Gastrocnemius medialis (tissue), 4 donors: ENCODE measurements around the gene VEGFC. TPM values are rescaled to one million over a fixed set of nuclear protein-coding genes. Genes with fewer than 3 reads are reported as not detected.

ENCODE experiments used
- ATAC-seq, 2 donors: fragments of 150-250 bp; one replicate each; pipeline ENCODE4 v1.9.1; 2016
- DNase-seq, 2 donors: peaks; one replicate each; pipeline ENCODE4 v3.0.0-alpha.2; 2019
- H3K27ac ChIP-seq, 4 donors: fragments of 200-600 bp; sonication (generic); 1 replicate in 1 of 4; 2 replicates in 3 of 4; pipeline ENCODE4 v1.5.1; 2016 to 2018; ENCODE audit warnings: mild to moderate bottlenecking in 2 of 4, moderate library complexity in 1 of 4
- H3K27me3 ChIP-seq, 3 donors: fragments of 200-600 bp; sonication (generic) in 2 of 3; 1 replicate in 1 of 3; 2 replicates in 2 of 3; pipeline versions ENCODE4 v1.5.1 to v1.6.0; 2016 to 2019; ENCODE audit warnings: mild to moderate bottlenecking in 1 of 3, moderate library complexity in 1 of 3
- H3K36me3 ChIP-seq, 2 donors: fragments of 200-600 bp; sonication (generic) in 1 of 2; one replicate each; pipeline ENCODE4 v1.5.1; 2017 to 2018
- H3K4me1 ChIP-seq, 2 donors: fragments of 200-600 bp; sonication (generic) in 1 of 2; one replicate each; pipeline ENCODE4 v1.5.1; 2016 to 2017; ENCODE audit warnings: mild to moderate bottlenecking in 2 of 2
- H3K4me3 ChIP-seq, 4 donors: fragments of 200-600 bp; sonication (generic) in 3 of 4; 1 replicate in 1 of 4; 2 replicates in 3 of 4; pipeline ENCODE4 v1.5.1; 2016 to 2019; ENCODE audit warnings: mild to moderate bottlenecking in 2 of 4
- H3K9me3 ChIP-seq, 3 donors: fragments of 200-600 bp; sonication (generic) in 2 of 3; 1 replicate in 1 of 3; 2 replicates in 2 of 3; pipeline ENCODE4 v1.5.1; 2016 to 2019
- CTCF ChIP-seq, 5 experiments: fragments of 450-650 bp in 3 of 5; fragments of 200-600 bp in 2 of 5; sonication (generic) in 2 of 5; IDR thresholded peaks in 4 of 5; conservative IDR thresholded peaks in 1 of 5; 1 replicate in 4 of 5; 2 replicates in 1 of 5; pipeline ENCODE4 v1.5.1; 2016 to 2019; ENCODE audit warnings: antibody characterized with exemption in 5 of 5, mild to moderate bottlenecking in 3 of 5, moderate library complexity in 3 of 5
- POLR2A ChIP-seq, 2 donors: fragments of 450-650 bp; IDR thresholded peaks; one replicate each; pipeline ENCODE4 v1.6.1; 2017; ENCODE audit warnings: antibody characterized with exemption in 2 of 2, mild to moderate bottlenecking in 2 of 2, moderate library complexity in 2 of 2
- in situ Hi-C, 4 donors: fragments of 200-750 bp; cut with MboI; loops; one replicate each; pipeline versions ENCODE4 v1.15.0 to v1.8.0; 2017; ENCODE audit warnings: low sequenced_read_pairs in 4 of 4
- intact Hi-C: fragments of 100-400 bp; cut with DNase I; formaldehyde crosslinking; loops from one replicate; pipeline ENCODE4 v1.15.1; 2023; ENCODE audit warnings: low total_unique reads
- total RNA-seq, 4 donors: library from RNA; depleted of rRNA; stranded (reverse); fragments of >200 nt; gene quantifications; one replicate each; pipeline versions ENCODE4 v1.1.0 to v1.2.3, GENCODE V29; 2016

Gene VEGFC
- total RNA-seq, 4 donors from 2014 or later: 1.1 to 2.9 (median 2.3) TPM

GRCh38 chr4:176744091-176744490 lies 48.6 kb downstream of the VEGFC start:
- H3K9me3 ChIP-seq: no peaks in the 10 kb centered on the region
- no peaks in the 10 kb centered on the region for H3K36me3 ChIP-seq
- H3K4me3 ChIP-seq: no peak overlapping the region
- H3K27me3 ChIP-seq: no peaks in the 10 kb centered on the region
- H3K4me1 ChIP-seq: no peaks in the 10 kb centered on the region
- DNase-seq (no peak), ATAC-seq (no peak)
- in situ Hi-C loops (no loop called here), intact Hi-C loops (no loop called here)
- TF ChIP-seq CTCF (IDR thresholded peaks at IDR 0.05 in 4 of 5, conservative IDR thresholded peaks at IDR 0.05 in 1 of 5) (no peak), POLR2A (IDR thresholded peaks at IDR 0.05) (no peak)
- no peak overlapping the region for H3K27ac ChIP-seq

DNA sequence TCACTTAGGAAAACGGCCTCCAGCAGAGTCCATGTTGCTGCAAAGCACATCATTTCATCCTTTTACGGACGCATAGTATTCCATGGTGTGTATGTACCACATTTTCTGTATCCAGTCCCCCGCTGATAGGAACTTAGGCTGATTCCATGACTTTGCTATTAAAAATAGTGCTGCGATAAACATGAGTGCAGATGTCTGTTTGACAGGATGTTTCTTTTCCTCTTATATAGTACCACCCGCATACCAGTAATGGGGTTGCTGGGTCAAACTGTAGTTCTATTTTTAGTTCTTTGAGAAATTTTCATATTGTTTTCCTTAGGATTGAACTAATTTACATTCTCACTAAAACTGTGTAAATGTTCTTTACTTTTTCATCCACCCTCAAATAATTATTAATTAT lies 50.5 kb downstream of the VEGFC start:
- no peak overlapping the region for H3K27ac ChIP-seq
- no peaks in the 10 kb centered on the region for H3K36me3 ChIP-seq
- no peaks in the 10 kb centered on the region for H3K27me3 ChIP-seq
- H3K9me3 ChIP-seq: no peaks in the 10 kb centered on the region
- H3K4me3 ChIP-seq: no peak overlapping the region
- DNase-seq: no peak
- TF ChIP-seq CTCF (IDR thresholded peaks at IDR 0.05 in 4 of 5, conservative IDR thresholded peaks at IDR 0.05 in 1 of 5): no peak
- TF ChIP-seq POLR2A (IDR thresholded peaks at IDR 0.05): no peak
- no peak for ATAC-seq
- H3K4me1 ChIP-seq: no peaks in the 10 kb centered on the region
- in situ Hi-C loops: no loop called here
- intact Hi-C loops: no loop called here

- no peak for ATAC-seq
- intact Hi-C loops: no loop called here
- Histone ChIP-seq H3K9me3 (no peaks in the 10 kb centered on the region), H3K27me3 (no peaks in the 10 kb centered on the region), H3K4me1 (no peaks in the 10 kb centered on the region), H3K36me3 (no peaks in the 10 kb centered on the region), H3K4me3 (no peak overlapping the region), H3K27ac (no peak overlapping the region)
- no peak for TF ChIP-seq CTCF (IDR thresholded peaks at IDR 0.05 in 4 of 5, conservative IDR thresholded peaks at IDR 0.05 in 1 of 5)
- TF ChIP-seq POLR2A (IDR thresholded peaks at IDR 0.05): no peak
- DNase-seq: no peak
- in situ Hi-C loops: no loop called here
Observed at GRCh38 chr4:176741253-176741652, 51.5 kb downstream of the VEGFC start.

GRCh38 chr4:176735300-176735699 lies 57.4 kb downstream of the VEGFC start:
- Histone ChIP-seq H3K4me1 (peaks cover 0 to 3% of the 10 kb centered on the region in 2 donors), H3K9me3 (no peaks in the 10 kb centered on the region), H3K36me3 (no peaks in the 10 kb centered on the region), H3K4me3 (no peak overlapping the region), H3K27me3 (no peaks in the 10 kb centered on the region), H3K27ac (no peak overlapping the region)
- ATAC-seq (no peak), DNase-seq (no peak)
- in situ Hi-C loops: no loop called here
- no peak for TF ChIP-seq CTCF (IDR thresholded peaks at IDR 0.05 in 4 of 5, conservative IDR thresholded peaks at IDR 0.05 in 1 of 5)
- TF ChIP-seq POLR2A (IDR thresholded peaks at IDR 0.05): no peak
- intact Hi-C loops: no loop called here

DNA sequence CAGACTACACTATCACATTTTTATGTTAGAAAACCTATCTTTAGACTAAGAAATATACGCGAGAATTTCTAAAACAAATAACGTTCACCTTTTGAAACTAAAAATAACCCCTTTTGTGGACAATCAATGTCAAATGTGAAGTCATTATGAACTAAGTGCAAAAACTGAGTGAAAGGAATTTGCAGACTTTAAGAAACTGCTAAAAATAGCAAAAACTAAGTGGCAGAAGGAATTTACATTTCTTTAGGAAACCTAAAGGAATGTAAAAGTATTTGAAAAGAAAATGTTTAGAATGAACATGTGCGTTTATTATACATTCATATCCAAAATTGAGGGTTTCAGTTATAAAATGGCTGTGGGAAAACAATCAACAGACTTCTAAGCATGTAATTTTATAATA lies 58.3 kb downstream of the VEGFC start:
- H3K9me3 ChIP-seq: no peaks in the 10 kb centered on the region
- no peak for TF ChIP-seq POLR2A (IDR thresholded peaks at IDR 0.05)
- TF ChIP-seq CTCF (IDR thresholded peaks at IDR 0.05 in 4 of 5, conservative IDR thresholded peaks at IDR 0.05 in 1 of 5): no peak
- intact Hi-C loops: no loop called here
- DNase-seq (no peak), ATAC-seq (no peak)
- H3K27me3 ChIP-seq: no peaks in the 10 kb centered on the region
- peaks cover 0 to 3% of the 10 kb centered on the region in 2 donors for H3K4me1 ChIP-seq
- in situ Hi-C loops: no loop called here
- H3K27ac ChIP-seq: no peak overlapping the region
- H3K4me3 ChIP-seq: no peak overlapping the region
- no peaks in the 10 kb centered on the region for H3K36me3 ChIP-seq
